ENCODE data around the gene MEGF11.

DNA sequence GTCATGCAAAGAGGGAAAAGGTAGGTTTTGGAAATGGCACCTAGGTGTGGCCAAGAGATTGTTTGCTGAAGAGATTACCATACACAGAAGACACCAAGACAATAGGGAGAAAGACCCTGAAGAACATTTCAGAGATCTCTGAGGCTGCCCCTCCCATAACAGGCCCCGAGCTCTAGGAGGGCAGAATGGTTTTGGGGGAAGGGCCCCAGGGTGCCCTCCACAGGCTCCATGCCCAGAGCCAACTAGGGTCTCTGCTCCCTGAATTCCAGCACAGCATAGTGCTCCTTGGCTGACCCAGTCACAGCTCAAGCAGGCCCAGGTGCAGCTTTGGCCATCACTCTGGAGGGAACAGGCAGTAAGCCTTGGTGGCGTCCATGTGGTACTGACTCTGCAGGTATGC lies 220.4 kb downstream of the MEGF11 start:
- TF ChIP-seq, protein P1, sequence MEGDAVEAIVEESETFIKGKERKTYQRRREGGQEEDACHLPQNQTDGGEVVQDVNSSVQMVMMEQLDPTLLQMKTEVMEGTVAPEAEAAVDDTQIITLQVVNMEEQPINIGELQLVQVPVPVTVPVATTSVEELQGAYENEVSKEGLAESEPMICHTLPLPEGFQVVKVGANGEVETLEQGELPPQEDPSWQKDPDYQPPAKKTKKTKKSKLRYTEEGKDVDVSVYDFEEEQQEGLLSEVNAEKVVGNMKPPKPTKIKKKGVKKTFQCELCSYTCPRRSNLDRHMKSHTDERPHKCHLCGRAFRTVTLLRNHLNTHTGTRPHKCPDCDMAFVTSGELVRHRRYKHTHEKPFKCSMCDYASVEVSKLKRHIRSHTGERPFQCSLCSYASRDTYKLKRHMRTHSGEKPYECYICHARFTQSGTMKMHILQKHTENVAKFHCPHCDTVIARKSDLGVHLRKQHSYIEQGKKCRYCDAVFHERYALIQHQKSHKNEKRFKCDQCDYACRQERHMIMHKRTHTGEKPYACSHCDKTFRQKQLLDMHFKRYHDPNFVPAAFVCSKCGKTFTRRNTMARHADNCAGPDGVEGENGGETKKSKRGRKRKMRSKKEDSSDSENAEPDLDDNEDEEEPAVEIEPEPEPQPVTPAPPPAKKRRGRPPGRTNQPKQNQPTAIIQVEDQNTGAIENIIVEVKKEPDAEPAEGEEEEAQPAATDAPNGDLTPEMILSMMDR (IDR thresholded peaks at IDR 0.05) = no peak
- TF ChIP-seq POLR2A (IDR thresholded peaks at IDR 0.05) = no peak
